ENCODE measurements around the gene RFWD3. TPM values are rescaled to one million over a fixed set of nuclear protein-coding genes. Genes with fewer than 3 reads are reported as not detected.

Gene RFWD3
- total and polyA plus RNA-seq, 2 of the 8 experiments (the other 6 are each of a cell fraction or from before 2014, with no cell fraction given), result 67.1 to 114 TPM

DNA sequence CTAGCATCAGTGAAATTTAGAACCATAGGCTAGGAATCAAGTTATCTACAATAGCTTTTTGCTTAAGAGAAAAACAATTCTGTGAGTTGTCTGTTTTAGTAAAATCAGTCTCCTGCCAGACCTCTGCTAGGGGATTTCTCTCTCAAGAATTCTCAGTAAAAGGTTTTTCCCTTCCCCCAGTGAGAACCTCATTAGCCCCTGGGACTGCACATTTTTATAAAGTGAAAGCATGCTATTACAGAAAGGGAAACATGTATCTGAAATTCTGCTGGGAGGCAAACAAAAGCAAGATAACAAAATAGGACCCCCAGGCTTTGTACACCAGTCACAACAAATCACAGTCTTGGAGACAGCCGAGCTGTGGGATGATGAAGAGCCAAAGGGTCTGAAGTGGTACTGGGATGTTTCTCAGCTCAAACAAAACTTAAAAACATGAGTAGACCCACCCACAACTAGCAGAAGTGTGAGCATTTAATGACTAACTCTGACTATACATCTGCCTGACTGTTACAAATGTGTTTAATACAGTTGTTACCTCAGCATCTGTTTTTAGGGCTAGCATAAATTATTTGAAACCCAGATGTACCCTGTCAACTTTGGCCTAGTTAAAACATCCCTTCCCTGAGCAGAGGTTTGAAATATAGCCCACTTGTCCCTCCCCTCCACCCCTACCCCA lies 39.8 kb downstream of the RFWD3 start (continued):
- TF ChIP-seq, protein P1, sequence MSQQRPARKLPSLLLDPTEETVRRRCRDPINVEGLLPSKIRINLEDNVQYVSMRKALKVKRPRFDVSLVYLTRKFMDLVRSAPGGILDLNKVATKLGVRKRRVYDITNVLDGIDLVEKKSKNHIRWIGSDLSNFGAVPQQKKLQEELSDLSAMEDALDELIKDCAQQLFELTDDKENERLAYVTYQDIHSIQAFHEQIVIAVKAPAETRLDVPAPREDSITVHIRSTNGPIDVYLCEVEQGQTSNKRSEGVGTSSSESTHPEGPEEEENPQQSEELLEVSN (IDR thresholded peaks at IDR 0.05), result no peak
- TF ChIP-seq RAD21 (IDR thresholded peaks at IDR 0.05 in 1 of 2, conservative IDR thresholded peaks at IDR 0.05 in 1 of 2; ENCODE audit: low read depth in 2 of 2, low read length in 2 of 2) (no peak), PHF8 (conservative IDR thresholded peaks at IDR 0.05; ENCODE audit: low read depth, low read length) (no peak), KDM4A (IDR thresholded peaks at IDR 0.05; ENCODE audit: low read depth, low read length, severe bottlenecking) (no peak)
- TF ChIP-seq, protein P2, sequence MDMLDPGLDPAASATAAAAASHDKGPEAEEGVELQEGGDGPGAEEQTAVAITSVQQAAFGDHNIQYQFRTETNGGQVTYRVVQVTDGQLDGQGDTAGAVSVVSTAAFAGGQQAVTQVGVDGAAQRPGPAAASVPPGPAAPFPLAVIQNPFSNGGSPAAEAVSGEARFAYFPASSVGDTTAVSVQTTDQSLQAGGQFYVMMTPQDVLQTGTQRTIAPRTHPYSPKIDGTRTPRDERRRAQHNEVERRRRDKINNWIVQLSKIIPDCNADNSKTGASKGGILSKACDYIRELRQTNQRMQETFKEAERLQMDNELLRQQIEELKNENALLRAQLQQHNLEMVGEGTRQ (IDR thresholded peaks at IDR 0.05; ENCODE audit: low read length), result no peak

All from H1 (cell line).